Fibroblast of pulmonary artery (primary cell): ENCODE data around the gene BANP.
"Not testable (repeated sequence)": the region's sequence is repeated elsewhere in the genome, so short reads cannot be mapped to it uniquely, and the experiment has no call there.

Source experiments
- DNase-seq: peaks from one replicate; pipeline ENCODE4 v3.0.0-alpha.2; 2010; ENCODE audit warnings: low read depth
- H3K4me3 ChIP-seq: replicated peaks from 2 replicates; pipeline ENCODE4 v1.5.1; 2011; ENCODE audit warnings: low read depth, mild to moderate bottlenecking, control low read depth, low read length, moderate library complexity
- CTCF ChIP-seq: IDR thresholded peaks from 2 replicates; pipeline ENCODE4 v1.5.1; 2011; ENCODE audit warnings: mild to moderate bottlenecking, control low read depth, low read length, inconsistent platforms; ENCODE audit errors: missing control alignments

The BANP gene

GRCh38 chr16:87984632-87985267, 33.5 kb downstream of the BANP start:
- no peak overlapping the region for H3K4me3 ChIP-seq
- no peak for DNase-seq
- TF ChIP-seq CTCF: no peak

- DNase-seq, H3K4me3 ChIP-seq: not testable (repeated sequence)
Observed at GRCh38 chr16:87985493-87985892, 34.3 kb downstream of the BANP start.

GRCh38 chr16:87986361-87986849, 35.2 kb downstream of the BANP start:
- not testable (repeated sequence) for H3K4me3 ChIP-seq
- peak; percentile 49 for DNase-seq

- not testable (repeated sequence) for H3K4me3 ChIP-seq, DNase-seq
Observed at GRCh38 chr16:87988596-87988995, 37.4 kb downstream of the BANP start.

GRCh38 chr16:87990254-87990653, 39.0 kb downstream of the BANP start:
- not testable (repeated sequence) for H3K4me3 ChIP-seq, DNase-seq

GRCh38 chr16:87992142-87992541, 40.9 kb downstream of the BANP start:
- H3K4me3 ChIP-seq, DNase-seq: not testable (repeated sequence)

- no peak for DNase-seq
- no peak overlapping the region for H3K4me3 ChIP-seq
- no peak for TF ChIP-seq CTCF
Observed at GRCh38 chr16:87993901-87994300, 42.7 kb downstream of the BANP start.

- DNase-seq: no peak
- no peak overlapping the region for H3K4me3 ChIP-seq
- TF ChIP-seq CTCF: no peak
Observed at GRCh38 chr16:87995644-87996043, 44.4 kb downstream of the BANP start.

GRCh38 chr16:87996962-87997880, 46.0 kb downstream of the BANP start:
- no peak for TF ChIP-seq CTCF
- no peak overlapping the region for H3K4me3 ChIP-seq
- DNase-seq: no peak

- DNase-seq, H3K4me3 ChIP-seq: not testable (repeated sequence)
Observed at GRCh38 chr16:87998184-87998793, 47.1 kb downstream of the BANP start.

GRCh38 chr16:87998992-87999391, 47.8 kb downstream of the BANP start:
- not testable (repeated sequence) for DNase-seq, H3K4me3 ChIP-seq
